ENCODE results near the gene ZBTB33.

ZBTB33 gene

GRCh38 chrX:120244395-120244734 is 6.2 kb upstream of the ZBTB33 start:
- Histone ChIP-seq H3K27ac (ENCODE audit: extremely low read depth, low read depth, low read length) (peak overlapping the region; percentile 63; the same call in 1 of the 2 replicates), H3K36me3 (ENCODE audit: control insufficient read depth in 2 of 2, insufficient read depth in 1 of 2, low read length in 2 of 2) (peaks cover 0 to 3% of the 10 kb centered on the region in 2 experiments; a peak in 2 of 3 replicates), H3K4me3 (ENCODE audit: low read depth, low read length) (peak overlapping the region; percentile 59), H3K9me3 (ENCODE audit: control insufficient read depth, insufficient read depth, low read depth, low read length) (no peaks in the 10 kb centered on the region), H3K4me1 (ENCODE audit: control insufficient read depth, insufficient read depth, low read length) (peaks cover 2% of the 10 kb centered on the region; the same call in 1 of the 2 replicates)
- POLR2A ChIA-PET = no interaction called here
- no peak for TF ChIP-seq ZXDB (tag by site-specific recombination; IDR thresholded peaks at IDR 0.05)
- no peak for TF ChIP-seq ZNF132 (tag by site-specific recombination; IDR thresholded peaks at IDR 0.05; ENCODE audit: borderline replicate concordance)
- TF ChIP-seq ZNF394 (tag by site-specific recombination; IDR thresholded peaks at IDR 0.05; ENCODE audit: borderline replicate concordance) = no peak
- peak; percentile 11; the same call in 1 of the 2 replicates for TF ChIP-seq PATZ1 (tag by site-specific recombination; IDR thresholded peaks at IDR 0.05)
- no peak for TF ChIP-seq MYNN (tag by site-specific recombination; IDR thresholded peaks at IDR 0.05; ENCODE audit: borderline replicate concordance)
- TF ChIP-seq ZNF175 (tag by site-specific recombination; IDR thresholded peaks at IDR 0.05) = no peak
- no peak for TF ChIP-seq ZNF670 (tag by site-specific recombination; IDR thresholded peaks at IDR 0.05; ENCODE audit: low read depth)
- TF ChIP-seq PRDM2 (tag by site-specific recombination; IDR thresholded peaks at IDR 0.05; ENCODE audit: borderline replicate concordance) = no peak
- TF ChIP-seq ZSCAN16 (tag by site-specific recombination; IDR thresholded peaks at IDR 0.05) = no peak
- no peak for TF ChIP-seq HOXA7 (CRISPR knock-in tag; IDR thresholded peaks at IDR 0.05; ENCODE audit: borderline replicate concordance)
- TF ChIP-seq ZBTB48 (tag by site-specific recombination; IDR thresholded peaks at IDR 0.05) = no peak
- no peak for TF ChIP-seq ZNF292 (tag by site-specific recombination; IDR thresholded peaks at IDR 0.05; ENCODE audit: borderline replicate concordance, low read depth)
- TF ChIP-seq GLI4 (tag by site-specific recombination; IDR thresholded peaks at IDR 0.05) = no peak
- TF ChIP-seq ZNF677 (tag by site-specific recombination; IDR thresholded peaks at IDR 0.05) = no peak
- TF ChIP-seq TRIM28 (IDR thresholded peaks at IDR 0.05; ENCODE audit: borderline replicate concordance, low read length) = no peak
- no peak for TF ChIP-seq ZBTB8A (tag by site-specific recombination; IDR thresholded peaks at IDR 0.05)
- no peak for TF ChIP-seq TCF7L2 (IDR thresholded peaks at IDR 0.05; ENCODE audit: borderline replicate concordance, low read depth, low read length)
- TF ChIP-seq ZNF366 (tag by site-specific recombination; conservative IDR thresholded peaks at IDR 0.05) = peak; percentile 38; the same call in 1 of the 2 replicates
- no peak for TF ChIP-seq ZNF112 (tag by site-specific recombination; IDR thresholded peaks at IDR 0.05)
- no peak for TF ChIP-seq ZNF37A (tag by site-specific recombination; IDR thresholded peaks at IDR 0.05)
- peak; percentile 79 for TF ChIP-seq ZNF335 (tag by site-specific recombination; conservative IDR thresholded peaks at IDR 0.05)
- no peak for TF ChIP-seq ZNF510 (tag by site-specific recombination; IDR thresholded peaks at IDR 0.05; ENCODE audit: insufficient replicate concordance)
- no peak for TF ChIP-seq ZNF560 (tag by site-specific recombination; IDR thresholded peaks at IDR 0.05; ENCODE audit: borderline replicate concordance)
- peak; percentile 2; the same call in 1 of the 2 replicates for TF ChIP-seq ZNF146 (tag by site-specific recombination; IDR thresholded peaks at IDR 0.05)
- no peak for TF ChIP-seq ZNF354C (tag by site-specific recombination; IDR thresholded peaks at IDR 0.05; ENCODE audit: borderline replicate concordance, low read depth)
- no peak for TF ChIP-seq SETDB1 (IDR thresholded peaks at IDR 0.05; ENCODE audit: insufficient read length, low read length)
- CTCF ChIA-PET = interaction anchor here (1.1 to 1.7 kb wide), 2 partner anchors 18 to 31 kb away, joined by 5 read pairs; no protein-coding TSS in a partner anchor

Data from HEK293 (cell line).